ENCODE results near the gene ZNF558. TPM values are rescaled to one million over a fixed set of nuclear protein-coding genes. Genes with fewer than 3 reads are reported as not detected.
"Not testable (repeated sequence)": the region's sequence is repeated elsewhere in the genome, so short reads cannot be mapped to it uniquely, and the experiment has no call there.

ZNF558 gene
- total RNA-seq, 2 donors from 2014 or later, result 24.7 to 66.6 TPM

DNA sequence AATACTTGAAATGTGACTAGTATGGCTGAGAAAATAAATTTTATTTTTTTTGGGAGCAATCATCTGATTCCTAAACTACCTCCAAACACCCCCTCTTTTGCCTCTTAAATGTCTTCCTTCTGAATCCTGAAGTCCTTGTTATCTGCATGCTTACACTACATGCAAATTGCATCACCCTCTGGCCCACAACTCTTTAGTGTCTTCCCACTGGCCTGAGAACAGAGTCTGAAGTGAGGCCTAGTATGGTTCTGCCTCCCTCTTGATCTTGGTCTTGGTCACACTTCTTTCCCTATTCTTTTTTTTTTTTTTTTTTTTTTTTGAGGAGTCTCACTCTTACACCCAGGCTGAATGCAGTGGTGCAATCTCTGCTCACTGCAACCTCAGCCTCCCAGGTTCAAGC lies 4.8 kb downstream of the ZNF558 start:
- Mint-ChIP-seq H3K4me3 (no peak overlapping the region), H3K27me3 (no peaks in the 10 kb centered on the region), H3K27ac (no peak overlapping the region), H3K36me3 (ENCODE audit: low read depth) (peaks cover 91% of the 10 kb centered on the region), H3K9me3 (no peaks in the 10 kb centered on the region), H3K4me1 (peaks cover 14% of the 10 kb centered on the region)
- ATAC-seq (replicated peaks), result no peak

DNA sequence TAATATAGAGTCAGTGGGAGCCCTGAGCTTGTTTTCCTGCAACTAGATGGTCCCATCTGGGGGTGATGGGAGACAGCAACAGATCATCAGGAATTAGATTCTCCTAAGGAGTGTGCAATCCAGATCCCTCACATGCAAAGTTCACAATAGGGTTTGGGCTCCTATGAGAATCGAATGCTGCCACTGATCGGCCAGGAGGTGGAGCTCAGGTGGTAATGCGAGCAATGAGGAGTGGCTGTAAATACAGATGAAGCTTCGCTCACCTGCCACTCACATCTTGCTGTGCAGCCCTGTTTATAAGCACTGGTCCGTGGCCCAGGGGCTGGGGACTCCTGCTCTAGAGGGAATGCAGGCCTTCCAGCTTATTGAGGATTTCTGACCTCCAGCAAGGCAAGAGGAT lies 5.7 kb downstream of the ZNF558 start:
- Mint-ChIP-seq H3K4me3 (no peak overlapping the region), H3K36me3 (ENCODE audit: low read depth) (peaks cover 95% of the 10 kb centered on the region), H3K27me3 (no peaks in the 10 kb centered on the region), H3K9me3 (no peaks in the 10 kb centered on the region), H3K4me1 (peaks cover 14% of the 10 kb centered on the region), H3K27ac (no peak overlapping the region)
- ATAC-seq (replicated peaks), result no peak

DNA sequence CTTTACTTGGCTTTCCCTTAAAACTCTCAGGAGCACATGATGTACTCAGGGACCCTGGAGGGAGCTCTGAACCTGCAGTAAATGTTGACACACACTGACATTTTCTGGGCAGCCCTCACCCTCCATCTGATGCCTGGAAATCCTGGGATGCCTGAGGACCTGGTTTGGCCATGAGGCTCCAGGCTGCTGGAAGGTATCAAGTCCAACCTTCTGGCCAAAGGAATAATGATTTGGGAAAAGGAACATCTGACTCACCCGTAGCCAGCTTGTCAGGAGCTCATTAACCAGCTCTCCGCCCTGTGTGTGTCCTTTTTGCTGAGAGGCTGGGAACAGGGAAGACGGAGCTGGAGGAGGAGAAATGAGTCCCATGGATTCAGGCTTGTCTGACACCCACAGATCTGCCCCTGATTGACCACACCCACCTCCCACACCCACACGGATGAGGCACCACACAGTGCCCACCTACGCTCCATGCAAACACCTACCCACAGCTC lies 10.3 kb downstream of the ZNF558 start:
- Mint-ChIP-seq H3K36me3 (ENCODE audit: low read depth) (peaks cover 99% of the 10 kb centered on the region), H3K27me3 (no peaks in the 10 kb centered on the region), H3K9me3 (peaks cover 11% of the 10 kb centered on the region), H3K4me1 (peaks cover 8% of the 10 kb centered on the region), H3K4me3 (no peak overlapping the region), H3K27ac (no peak overlapping the region)
- no peak for ATAC-seq (replicated peaks)

- no peak for ATAC-seq (replicated peaks)
- Mint-ChIP-seq H3K4me3 (no peak overlapping the region), H3K36me3 (ENCODE audit: low read depth) (peaks cover 100% of the 10 kb centered on the region), H3K27me3 (no peaks in the 10 kb centered on the region), H3K4me1 (peaks cover 8% of the 10 kb centered on the region), H3K9me3 (peaks cover 25% of the 10 kb centered on the region), H3K27ac (no peak overlapping the region)
These were observed 11.9 kb downstream of the ZNF558 start for GRCh38 chr19:8820234-8820633.

DNA sequence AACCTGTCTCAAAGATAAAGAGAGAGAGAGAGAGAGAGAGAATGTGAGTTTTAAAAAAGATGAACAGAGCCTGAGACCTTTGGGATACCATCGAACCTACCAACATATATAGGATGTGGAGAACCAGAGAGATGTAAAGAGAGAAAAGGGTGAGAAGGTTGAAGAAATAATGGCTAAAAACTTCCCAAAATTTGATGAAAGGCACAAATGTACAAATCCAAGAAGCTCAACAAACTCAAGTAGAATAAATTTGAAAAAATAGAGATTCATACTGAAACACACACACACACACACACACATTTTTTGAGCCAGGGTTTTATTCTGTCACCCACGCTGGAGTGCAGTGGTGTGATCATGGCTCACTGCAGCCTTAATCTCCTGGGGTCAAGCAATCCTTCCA lies 16.3 kb downstream of the ZNF558 start:
- peaks cover 42% of the 10 kb centered on the region for H3K9me3 Mint-ChIP-seq
- H3K27me3 Mint-ChIP-seq, result no peaks in the 10 kb centered on the region
- H3K36me3 Mint-ChIP-seq (ENCODE audit: low read depth), result peaks cover 100% of the 10 kb centered on the region
- no peak overlapping the region for H3K27ac Mint-ChIP-seq
- ATAC-seq (replicated peaks), result no peak
- H3K4me3 Mint-ChIP-seq, result no peak overlapping the region
- H3K4me1 Mint-ChIP-seq, result no peaks in the 10 kb centered on the region

DNA sequence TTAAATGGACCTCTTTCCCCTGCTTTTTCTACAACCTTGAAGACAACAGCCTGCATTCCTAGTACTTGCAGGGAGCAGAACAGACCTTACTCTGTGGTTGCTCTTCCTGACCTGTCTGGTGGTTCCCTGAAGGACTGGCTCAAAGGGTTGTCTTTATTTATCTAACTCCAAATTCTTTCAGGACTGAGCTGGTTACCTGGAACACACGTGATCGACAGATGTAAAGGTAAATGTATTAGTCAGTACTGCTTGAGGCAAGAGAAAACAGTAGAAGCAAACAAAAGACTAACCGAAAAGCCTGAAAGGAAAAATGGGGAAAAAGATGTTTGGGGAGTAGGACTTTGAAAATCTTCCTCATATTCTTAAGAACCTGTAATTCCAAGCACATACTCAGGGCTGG lies 17.9 kb downstream of the ZNF558 start:
- Mint-ChIP-seq H3K36me3 (ENCODE audit: low read depth) (peaks cover 97% of the 10 kb centered on the region), H3K4me3 (no peak overlapping the region), H3K9me3 (peaks cover 42% of the 10 kb centered on the region), H3K27me3 (no peaks in the 10 kb centered on the region), H3K4me1 (no peaks in the 10 kb centered on the region), H3K27ac (no peak overlapping the region)
- no peak for ATAC-seq (replicated peaks)

DNA sequence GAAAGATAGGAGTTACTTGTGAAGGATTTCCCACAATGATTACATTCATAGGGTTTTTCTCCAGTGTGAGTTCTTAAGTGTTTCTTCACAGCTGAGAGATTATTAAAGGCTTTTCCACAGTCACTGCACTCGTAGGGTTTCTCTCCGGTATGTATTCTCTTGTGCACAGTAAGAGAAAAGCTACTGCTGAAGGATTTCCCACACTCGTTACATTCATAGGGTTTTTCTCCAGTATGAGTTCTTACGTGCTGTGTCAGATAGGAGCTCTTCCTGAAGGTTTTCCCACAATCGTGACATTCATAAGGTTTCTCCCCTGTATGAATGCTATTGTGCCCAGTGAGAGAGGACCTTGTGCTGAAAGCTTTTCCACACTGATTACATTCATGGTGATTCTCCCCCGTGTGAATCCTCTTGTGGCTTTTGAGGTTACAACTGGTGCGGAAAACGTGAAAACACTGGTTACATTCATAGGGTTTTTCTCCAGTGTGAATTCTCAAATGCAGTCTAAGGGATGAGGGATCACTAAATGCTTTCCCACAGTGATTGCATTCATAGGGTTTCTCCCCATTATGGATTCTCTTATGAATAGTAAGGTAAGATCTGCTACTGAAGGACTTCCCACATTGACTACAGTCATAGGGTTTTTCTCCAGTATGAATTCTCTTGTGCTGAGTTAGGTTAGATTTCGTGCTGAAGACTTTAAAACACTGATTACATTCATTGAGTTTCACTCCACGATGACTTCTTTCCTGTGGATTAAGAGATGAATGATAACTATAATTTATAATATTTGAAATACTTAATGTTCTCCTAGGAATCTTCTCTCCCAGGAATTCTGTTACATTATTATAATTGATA lies 20.6 kb downstream of the ZNF558 start:
- Mint-ChIP-seq H3K36me3 (ENCODE audit: low read depth) (peaks cover 90% of the 10 kb centered on the region), H3K9me3 (peaks cover 38% of the 10 kb centered on the region), H3K27me3 (no peaks in the 10 kb centered on the region), H3K4me3 (no peak overlapping the region), H3K27ac (no peak overlapping the region), H3K4me1 (no peaks in the 10 kb centered on the region)
- no peak for ATAC-seq (replicated peaks)

DNA sequence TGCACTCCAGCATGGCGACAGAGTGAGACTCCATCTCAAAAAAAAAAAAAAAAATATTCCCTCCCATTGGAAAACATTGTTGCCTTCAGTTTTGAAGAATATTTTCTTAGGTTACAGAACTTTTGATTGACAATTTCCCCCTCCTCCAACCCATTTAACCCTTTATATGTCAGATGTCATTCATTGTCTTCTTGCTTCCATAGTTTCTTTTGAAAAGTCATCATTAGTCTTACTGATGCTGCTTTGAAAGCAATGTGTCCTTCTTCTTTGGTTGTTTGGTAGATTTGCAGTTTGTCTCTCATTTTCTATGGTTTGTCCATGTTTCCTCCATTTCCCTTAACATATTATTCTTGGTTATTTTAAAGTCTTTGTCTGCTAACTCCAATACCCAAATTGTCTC lies 25.4 kb downstream of the ZNF558 start:
- Mint-ChIP-seq H3K27me3 (no peaks in the 10 kb centered on the region), H3K4me3 (no peak overlapping the region), H3K4me1 (no peaks in the 10 kb centered on the region), H3K9me3 (peaks cover 34% of the 10 kb centered on the region), H3K27ac (no peak overlapping the region), H3K36me3 (ENCODE audit: low read depth) (peaks cover 61% of the 10 kb centered on the region)
- no peak for ATAC-seq (replicated peaks)

DNA sequence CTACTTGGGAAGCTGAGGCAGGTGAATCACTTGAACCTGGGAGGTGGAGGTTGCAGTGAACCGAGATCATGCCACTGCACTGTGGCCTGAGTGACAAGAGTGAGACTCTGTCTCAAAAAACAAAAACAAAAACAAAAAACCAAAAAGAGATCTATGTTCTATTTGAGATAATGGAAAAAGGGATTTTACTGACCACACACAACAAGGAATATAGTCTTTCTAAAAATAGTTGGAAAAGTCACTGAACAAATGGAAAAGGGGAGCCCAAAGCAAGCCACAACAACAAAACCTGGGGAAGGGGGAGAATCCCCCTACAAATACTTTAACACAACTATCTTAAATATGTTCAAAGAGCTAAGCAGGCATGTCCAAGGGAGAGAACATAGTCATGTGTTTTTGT lies 37.3 kb downstream of the ZNF558 start:
- peaks cover 5% of the 10 kb centered on the region for H3K9me3 Mint-ChIP-seq
- no peaks in the 10 kb centered on the region for H3K36me3 Mint-ChIP-seq (ENCODE audit: low read depth)
- no peak overlapping the region for H3K27ac Mint-ChIP-seq
- no peaks in the 10 kb centered on the region for H3K27me3 Mint-ChIP-seq
- no peak for ATAC-seq (replicated peaks)
- H3K4me3 Mint-ChIP-seq, result no peak overlapping the region
- no peaks in the 10 kb centered on the region for H3K4me1 Mint-ChIP-seq

GRCh38 chr19:8773587-8773986 lies 58.5 kb downstream of the ZNF558 start:
- not testable (repeated sequence) for H3K27me3 Mint-ChIP-seq; H3K4me3 Mint-ChIP-seq; H3K4me1 Mint-ChIP-seq; H3K27ac Mint-ChIP-seq; H3K36me3 Mint-ChIP-seq (ENCODE audit: low read depth); H3K9me3 Mint-ChIP-seq; ATAC-seq (replicated peaks)

- H3K27ac Mint-ChIP-seq; H3K36me3 Mint-ChIP-seq (ENCODE audit: low read depth); H3K4me3 Mint-ChIP-seq; ATAC-seq (replicated peaks); H3K9me3 Mint-ChIP-seq; H3K4me1 Mint-ChIP-seq; H3K27me3 Mint-ChIP-seq: not testable (repeated sequence)
These were observed 62.8 kb downstream of the ZNF558 start for GRCh38 chr19:8769265-8769664.

DNA sequence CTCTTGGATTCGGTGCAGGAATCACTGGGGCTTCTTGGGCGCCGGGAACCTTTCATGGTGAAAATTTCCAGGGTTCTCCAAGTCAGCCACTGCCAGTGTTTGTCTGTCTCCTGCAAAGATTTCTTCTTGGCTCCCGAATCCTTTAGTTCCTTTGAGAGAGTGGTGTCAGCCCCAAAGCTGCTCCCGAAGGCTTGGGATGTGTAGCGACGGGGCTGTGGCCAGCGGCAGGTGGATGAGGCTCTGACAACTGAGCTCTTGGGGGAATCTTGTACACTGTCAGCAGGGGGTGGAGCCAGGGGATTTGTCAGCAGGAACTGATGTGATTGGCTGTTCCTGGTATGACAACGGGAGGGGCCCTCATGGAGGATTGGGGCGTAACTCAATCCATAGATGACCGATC lies 64.8 kb downstream of the ZNF558 start:
- not testable (repeated sequence) for H3K4me1 Mint-ChIP-seq; H3K27me3 Mint-ChIP-seq; H3K36me3 Mint-ChIP-seq (ENCODE audit: low read depth); H3K27ac Mint-ChIP-seq; ATAC-seq (replicated peaks); H3K4me3 Mint-ChIP-seq; H3K9me3 Mint-ChIP-seq

Other genes with a start within 250 kb of the ZNF558 start
- 1 to 10 TPM; 2.5 to 7.4 TPM for gene ADAMTS10, start 221.6 kb downstream of the ZNF558 start, total RNA-seq
- not detected for gene NFILZ, start 201.7 kb downstream of the ZNF558 start, total RNA-seq
- not detected for gene ACTL9, start 133.5 kb downstream of the ZNF558 start, total RNA-seq
- gene OR2Z1, start 110.7 kb downstream of the ZNF558 start, total RNA-seq, result not detected
- not detected for gene MBD3L1, start 73 bp upstream of the ZNF558 start, total RNA-seq
- gene MUC16, start 178.1 kb upstream of the ZNF558 start, total RNA-seq, result under 1 TPM; 0.02 to 0.21 TPM